Measurements from ENCODE around the gene ARHGEF28. TPM values are rescaled to one million over a fixed set of nuclear protein-coding genes. Genes with fewer than 3 reads are reported as not detected.

ARHGEF28 gene
- polyA plus RNA-seq, 1 donor from 2014 or later = not detected

DNA sequence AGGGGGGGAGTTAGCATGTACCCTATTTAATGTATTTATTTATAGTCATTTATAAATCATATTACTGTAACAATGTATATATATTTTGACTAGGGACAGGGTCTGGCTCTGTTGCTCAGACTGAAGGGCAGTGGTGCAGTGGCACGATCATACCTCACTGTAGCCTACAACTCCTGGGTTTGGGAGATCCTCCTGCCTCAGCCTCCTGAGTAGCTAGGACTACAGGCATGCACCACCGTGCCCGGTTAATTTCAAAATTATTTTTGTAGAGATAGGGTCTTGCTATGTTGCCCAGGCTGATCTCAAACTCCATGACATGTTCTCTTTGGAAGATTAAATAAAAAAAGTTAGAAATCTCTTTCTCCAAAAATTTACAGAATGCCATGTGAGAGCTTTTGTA, 52.8 kb downstream of the ARHGEF28 start:
- no peaks in the 10 kb centered on the region for H3K79me2 ChIP-seq (replicated peaks; ENCODE audit: insufficient read depth, low read length)
- no peak overlapping the region for H2AFZ ChIP-seq (ENCODE audit: low read depth, low read length)
- no peak overlapping the region for H3K27ac ChIP-seq (ENCODE audit: low read length)
- no peaks in the 10 kb centered on the region for H3K9me3 ChIP-seq (ENCODE audit: low read length)
- no peaks in the 10 kb centered on the region for H3F3A ChIP-seq (ENCODE audit: insufficient read depth, low read length, poor library complexity, severe bottlenecking)
- no peak overlapping the region for H3K4me3 ChIP-seq (ENCODE audit: low read length)
- TF ChIP-seq, protein P1, sequence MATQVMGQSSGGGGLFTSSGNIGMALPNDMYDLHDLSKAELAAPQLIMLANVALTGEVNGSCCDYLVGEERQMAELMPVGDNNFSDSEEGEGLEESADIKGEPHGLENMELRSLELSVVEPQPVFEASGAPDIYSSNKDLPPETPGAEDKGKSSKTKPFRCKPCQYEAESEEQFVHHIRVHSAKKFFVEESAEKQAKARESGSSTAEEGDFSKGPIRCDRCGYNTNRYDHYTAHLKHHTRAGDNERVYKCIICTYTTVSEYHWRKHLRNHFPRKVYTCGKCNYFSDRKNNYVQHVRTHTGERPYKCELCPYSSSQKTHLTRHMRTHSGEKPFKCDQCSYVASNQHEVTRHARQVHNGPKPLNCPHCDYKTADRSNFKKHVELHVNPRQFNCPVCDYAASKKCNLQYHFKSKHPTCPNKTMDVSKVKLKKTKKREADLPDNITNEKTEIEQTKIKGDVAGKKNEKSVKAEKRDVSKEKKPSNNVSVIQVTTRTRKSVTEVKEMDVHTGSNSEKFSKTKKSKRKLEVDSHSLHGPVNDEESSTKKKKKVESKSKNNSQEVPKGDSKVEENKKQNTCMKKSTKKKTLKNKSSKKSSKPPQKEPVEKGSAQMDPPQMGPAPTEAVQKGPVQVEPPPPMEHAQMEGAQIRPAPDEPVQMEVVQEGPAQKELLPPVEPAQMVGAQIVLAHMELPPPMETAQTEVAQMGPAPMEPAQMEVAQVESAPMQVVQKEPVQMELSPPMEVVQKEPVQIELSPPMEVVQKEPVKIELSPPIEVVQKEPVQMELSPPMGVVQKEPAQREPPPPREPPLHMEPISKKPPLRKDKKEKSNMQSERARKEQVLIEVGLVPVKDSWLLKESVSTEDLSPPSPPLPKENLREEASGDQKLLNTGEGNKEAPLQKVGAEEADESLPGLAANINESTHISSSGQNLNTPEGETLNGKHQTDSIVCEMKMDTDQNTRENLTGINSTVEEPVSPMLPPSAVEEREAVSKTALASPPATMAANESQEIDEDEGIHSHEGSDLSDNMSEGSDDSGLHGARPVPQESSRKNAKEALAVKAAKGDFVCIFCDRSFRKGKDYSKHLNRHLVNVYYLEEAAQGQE (IDR thresholded peaks at IDR 0.05; ENCODE audit: borderline replicate concordance) = no peak
- TF ChIP-seq MXI1 (conservative IDR thresholded peaks at IDR 0.05; ENCODE audit: poor library complexity, severe bottlenecking) = no peak
- no peak for TF ChIP-seq EZH2 (IDR thresholded peaks at IDR 0.05; ENCODE audit: borderline replicate concordance, insufficient read depth, low read length, poor library complexity, severe bottlenecking)
- no peak for TF ChIP-seq POLR2AphosphoS5 (IDR thresholded peaks at IDR 0.05)
- no peak for TF ChIP-seq RAD21 (conservative IDR thresholded peaks at IDR 0.05)
- TF ChIP-seq, protein P2, sequence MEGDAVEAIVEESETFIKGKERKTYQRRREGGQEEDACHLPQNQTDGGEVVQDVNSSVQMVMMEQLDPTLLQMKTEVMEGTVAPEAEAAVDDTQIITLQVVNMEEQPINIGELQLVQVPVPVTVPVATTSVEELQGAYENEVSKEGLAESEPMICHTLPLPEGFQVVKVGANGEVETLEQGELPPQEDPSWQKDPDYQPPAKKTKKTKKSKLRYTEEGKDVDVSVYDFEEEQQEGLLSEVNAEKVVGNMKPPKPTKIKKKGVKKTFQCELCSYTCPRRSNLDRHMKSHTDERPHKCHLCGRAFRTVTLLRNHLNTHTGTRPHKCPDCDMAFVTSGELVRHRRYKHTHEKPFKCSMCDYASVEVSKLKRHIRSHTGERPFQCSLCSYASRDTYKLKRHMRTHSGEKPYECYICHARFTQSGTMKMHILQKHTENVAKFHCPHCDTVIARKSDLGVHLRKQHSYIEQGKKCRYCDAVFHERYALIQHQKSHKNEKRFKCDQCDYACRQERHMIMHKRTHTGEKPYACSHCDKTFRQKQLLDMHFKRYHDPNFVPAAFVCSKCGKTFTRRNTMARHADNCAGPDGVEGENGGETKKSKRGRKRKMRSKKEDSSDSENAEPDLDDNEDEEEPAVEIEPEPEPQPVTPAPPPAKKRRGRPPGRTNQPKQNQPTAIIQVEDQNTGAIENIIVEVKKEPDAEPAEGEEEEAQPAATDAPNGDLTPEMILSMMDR (IDR thresholded peaks at IDR 0.05; ENCODE audit: poor library complexity, severe bottlenecking) = no peak
- TF ChIP-seq TAF1 (IDR thresholded peaks at IDR 0.05; ENCODE audit: low read depth) = no peak
- TF ChIP-seq SMC3 (conservative IDR thresholded peaks at IDR 0.05; ENCODE audit: poor library complexity) = no peak
- no peak for TF ChIP-seq EP300 (conservative IDR thresholded peaks at IDR 0.05; ENCODE audit: poor library complexity, severe bottlenecking)
- H3K36me3 ChIP-seq (ENCODE audit: insufficient read depth, low read length) = no peaks in the 10 kb centered on the region
- no peaks in the 10 kb centered on the region for H3K27me3 ChIP-seq (ENCODE audit: insufficient read depth, low read depth, low read length)
- no peaks in the 10 kb centered on the region for H4K20me1 ChIP-seq (ENCODE audit: insufficient read depth)
- no peaks in the 10 kb centered on the region for H3K9me2 ChIP-seq (ENCODE audit: insufficient read depth, low read length)
- no peak overlapping the region for H3K4me2 ChIP-seq (ENCODE audit: low read length)
- no peak overlapping the region for H3K9ac ChIP-seq (ENCODE audit: low read length)

DNA sequence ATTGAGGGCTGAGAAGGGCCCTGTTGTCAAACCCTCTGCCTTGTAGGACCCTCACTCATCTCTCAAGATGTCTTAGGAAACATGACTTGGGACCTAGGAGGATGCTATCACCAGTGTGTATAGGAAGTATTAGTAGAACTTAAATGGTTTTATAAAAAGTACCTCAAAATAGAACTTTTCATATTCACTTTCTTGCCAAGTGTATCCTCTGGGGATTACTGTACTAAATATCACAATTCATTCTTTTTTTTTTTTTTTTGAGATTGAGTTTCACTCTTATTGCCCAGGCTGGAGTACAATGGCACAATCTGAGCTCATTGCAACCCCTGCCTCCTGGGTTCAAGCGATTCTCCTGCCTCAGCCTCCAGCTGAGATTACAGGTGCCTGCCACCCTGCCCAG, 56.2 kb downstream of the ARHGEF28 start:
- no peak overlapping the region for H3K9ac ChIP-seq (ENCODE audit: low read length)
- H3K4me2 ChIP-seq (ENCODE audit: low read length) = no peak overlapping the region
- TF ChIP-seq, protein P2 (IDR thresholded peaks at IDR 0.05; ENCODE audit: poor library complexity, severe bottlenecking) = no peak
- H3K9me2 ChIP-seq (ENCODE audit: insufficient read depth, low read length) = no peaks in the 10 kb centered on the region
- no peak overlapping the region for H3K27ac ChIP-seq (ENCODE audit: low read length)
- H3K4me3 ChIP-seq (ENCODE audit: low read length) = no peak overlapping the region
- no peaks in the 10 kb centered on the region for H4K20me1 ChIP-seq (ENCODE audit: insufficient read depth)
- H3K79me2 ChIP-seq (replicated peaks; ENCODE audit: insufficient read depth, low read length) = no peaks in the 10 kb centered on the region
- no peaks in the 10 kb centered on the region for H3K27me3 ChIP-seq (ENCODE audit: insufficient read depth, low read depth, low read length)
- H3K9me3 ChIP-seq (ENCODE audit: low read length) = no peaks in the 10 kb centered on the region
- H2AFZ ChIP-seq (ENCODE audit: low read depth, low read length) = no peak overlapping the region
- no peaks in the 10 kb centered on the region for H3F3A ChIP-seq (ENCODE audit: insufficient read depth, low read length, poor library complexity, severe bottlenecking)
- H3K36me3 ChIP-seq (ENCODE audit: insufficient read depth, low read length) = no peaks in the 10 kb centered on the region

All from neural cell (in vitro differentiated cells).